Tibial nerve (tissue), 3 donors: ENCODE measurements around the gene CTNNB1.

Experiments
- POLR2A ChIP-seq, 2 donors: fragments of 450-650 bp; IDR thresholded peaks; one replicate each; pipeline ENCODE4 v1.6.1; 2017; ENCODE audit warnings: antibody characterized with exemption in 2 of 2, mild to moderate bottlenecking in 2 of 2, moderate library complexity in 2 of 2
- TF ChIP-seq, protein P1 (sequence below), 5 experiments: fragments of 200-600 bp in 3 of 5; fragments of 450-650 bp in 2 of 5; sonication (generic) in 3 of 5; IDR thresholded peaks; one replicate each; pipeline ENCODE4 v1.5.1; 2016 to 2019; ENCODE audit warnings: antibody characterized with exemption in 5 of 5, mild to moderate bottlenecking in 3 of 5, moderate library complexity in 2 of 5

DNA sequence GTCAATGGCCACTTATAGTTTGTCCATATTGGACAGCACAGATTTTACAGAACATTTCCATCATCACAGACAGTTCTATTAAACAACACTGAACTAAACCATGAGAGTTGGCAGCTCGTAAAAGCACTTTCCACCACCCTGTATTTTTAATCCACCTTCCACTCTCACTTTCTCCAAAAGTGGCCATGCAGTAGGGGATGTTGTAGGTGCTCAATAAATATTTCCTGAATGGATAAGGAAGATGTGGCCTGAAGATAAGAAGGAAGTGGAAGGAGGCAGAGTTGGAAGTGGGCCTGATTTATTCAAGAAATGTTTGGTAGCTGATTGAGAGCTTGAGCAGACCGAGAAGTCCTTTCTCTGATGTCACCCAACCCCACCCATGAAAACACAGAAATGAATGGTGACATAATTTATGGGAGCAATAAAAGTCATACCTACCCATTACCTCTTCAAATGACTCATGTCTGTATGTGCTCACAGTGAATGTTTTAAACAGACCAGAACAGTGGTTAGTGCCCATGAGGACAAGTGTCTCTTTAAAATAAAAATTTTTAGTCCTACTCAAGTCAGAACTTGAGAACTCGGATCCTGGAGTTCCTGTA is 39.6 kb upstream of the CTNNB1 start:
- TF ChIP-seq, protein P1, sequence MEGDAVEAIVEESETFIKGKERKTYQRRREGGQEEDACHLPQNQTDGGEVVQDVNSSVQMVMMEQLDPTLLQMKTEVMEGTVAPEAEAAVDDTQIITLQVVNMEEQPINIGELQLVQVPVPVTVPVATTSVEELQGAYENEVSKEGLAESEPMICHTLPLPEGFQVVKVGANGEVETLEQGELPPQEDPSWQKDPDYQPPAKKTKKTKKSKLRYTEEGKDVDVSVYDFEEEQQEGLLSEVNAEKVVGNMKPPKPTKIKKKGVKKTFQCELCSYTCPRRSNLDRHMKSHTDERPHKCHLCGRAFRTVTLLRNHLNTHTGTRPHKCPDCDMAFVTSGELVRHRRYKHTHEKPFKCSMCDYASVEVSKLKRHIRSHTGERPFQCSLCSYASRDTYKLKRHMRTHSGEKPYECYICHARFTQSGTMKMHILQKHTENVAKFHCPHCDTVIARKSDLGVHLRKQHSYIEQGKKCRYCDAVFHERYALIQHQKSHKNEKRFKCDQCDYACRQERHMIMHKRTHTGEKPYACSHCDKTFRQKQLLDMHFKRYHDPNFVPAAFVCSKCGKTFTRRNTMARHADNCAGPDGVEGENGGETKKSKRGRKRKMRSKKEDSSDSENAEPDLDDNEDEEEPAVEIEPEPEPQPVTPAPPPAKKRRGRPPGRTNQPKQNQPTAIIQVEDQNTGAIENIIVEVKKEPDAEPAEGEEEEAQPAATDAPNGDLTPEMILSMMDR (IDR thresholded peaks at IDR 0.05) = no peak
- TF ChIP-seq POLR2A (IDR thresholded peaks at IDR 0.05) = no peak
